ENCODE data around the gene FNTB. TPM values are rescaled to one million over a fixed set of nuclear protein-coding genes. Genes with fewer than 3 reads are reported as not detected.

The FNTB gene
- total RNA-seq, 1 experiment from 2014 or later: 14.2 TPM

DNA sequence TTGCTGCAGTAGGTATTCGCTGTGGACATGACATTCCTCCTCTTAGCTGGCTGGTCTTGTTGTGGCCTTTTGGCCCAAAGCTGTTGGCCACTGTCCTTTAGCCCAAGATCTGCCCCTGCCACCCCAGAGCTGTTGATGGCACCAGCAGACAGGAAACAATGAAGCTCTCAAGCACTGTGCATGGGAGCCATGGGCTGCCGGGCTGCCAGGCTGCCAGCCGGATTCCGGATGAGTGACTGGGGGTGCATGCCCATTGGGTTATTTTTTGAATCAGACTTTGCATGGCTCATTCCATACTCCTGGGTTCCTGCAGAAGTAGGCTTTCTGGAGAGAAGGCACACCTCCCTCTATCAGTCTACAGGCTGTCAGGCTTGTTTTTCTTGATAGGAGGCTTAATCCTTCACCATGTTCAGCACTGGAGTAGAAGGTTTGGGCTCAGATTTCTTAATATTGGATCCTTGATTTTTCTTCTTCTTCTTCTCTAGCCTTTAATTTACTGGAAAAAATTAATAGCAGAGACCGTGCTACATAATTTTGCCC, 83.2 kb downstream of the FNTB start:
- POLR2A ChIA-PET: no interaction called here
- DNase-seq (ENCODE audit: low spot score) (no peak), ATAC-seq (no peak)
- Mint-ChIP-seq H3K36me3 (peaks cover 11% of the 10 kb centered on the region; the same call in 1 of the 2 replicates), H3K9me3 (no peaks in the 10 kb centered on the region), H3K4me1 (no peaks in the 10 kb centered on the region), H3K4me3 (no peak overlapping the region), H3K27ac (no peak overlapping the region), H3K27me3 (ENCODE audit: low read depth) (no peaks in the 10 kb centered on the region)
- CTCF ChIA-PET: no interaction called here
- TF ChIP-seq, protein P1, sequence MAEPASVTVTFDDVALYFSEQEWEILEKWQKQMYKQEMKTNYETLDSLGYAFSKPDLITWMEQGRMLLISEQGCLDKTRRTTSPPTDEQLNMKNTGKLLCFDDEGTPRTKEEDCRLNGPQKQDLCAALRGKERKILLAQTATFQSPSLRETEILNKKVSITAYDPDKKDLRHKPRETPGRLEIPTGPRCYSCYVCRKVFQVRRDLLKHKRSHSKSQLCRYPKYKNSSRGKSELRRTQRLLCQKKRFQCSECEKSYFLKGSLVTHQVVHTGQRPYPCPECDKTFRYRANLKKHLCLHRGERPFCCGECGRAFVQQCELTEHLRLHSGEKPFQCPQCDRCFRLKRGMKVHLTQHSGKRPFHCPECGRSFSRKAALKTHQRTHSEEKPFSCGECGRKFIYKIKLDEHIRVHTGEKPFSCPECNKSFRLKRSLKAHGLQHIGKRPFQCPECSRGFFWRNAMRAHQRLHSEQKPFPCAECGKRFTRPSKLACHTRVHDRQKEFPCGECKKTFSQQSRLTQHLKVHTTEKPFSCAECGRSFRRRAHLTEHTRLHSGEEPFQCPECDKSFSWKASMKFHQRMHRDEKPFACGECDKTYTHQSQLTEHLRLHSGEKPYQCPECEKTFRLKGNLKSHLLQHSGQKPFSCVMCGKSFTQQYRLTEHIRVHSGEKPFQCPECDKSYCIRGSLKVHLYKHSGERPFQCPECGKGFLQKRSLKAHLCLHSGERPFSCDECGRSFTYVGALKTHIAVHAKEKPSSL (CRISPR knock-in tag; conservative IDR thresholded peaks at IDR 0.05): no peak
- TF ChIP-seq ZNF416 (CRISPR knock-in tag; IDR thresholded peaks at IDR 0.05) (no peak), ELF4 (CRISPR knock-in tag; IDR thresholded peaks at IDR 0.05; ENCODE audit: low read depth) (no peak), JUN (CRISPR knock-in tag; IDR thresholded peaks at IDR 0.05) (no peak), NFATC4 (CRISPR knock-in tag; IDR thresholded peaks at IDR 0.05) (no peak), HMGA2 (CRISPR knock-in tag; IDR thresholded peaks at IDR 0.05) (no peak), ZNF121 (CRISPR knock-in tag; IDR thresholded peaks at IDR 0.05) (no peak)
- TF ChIP-seq, protein P2, sequence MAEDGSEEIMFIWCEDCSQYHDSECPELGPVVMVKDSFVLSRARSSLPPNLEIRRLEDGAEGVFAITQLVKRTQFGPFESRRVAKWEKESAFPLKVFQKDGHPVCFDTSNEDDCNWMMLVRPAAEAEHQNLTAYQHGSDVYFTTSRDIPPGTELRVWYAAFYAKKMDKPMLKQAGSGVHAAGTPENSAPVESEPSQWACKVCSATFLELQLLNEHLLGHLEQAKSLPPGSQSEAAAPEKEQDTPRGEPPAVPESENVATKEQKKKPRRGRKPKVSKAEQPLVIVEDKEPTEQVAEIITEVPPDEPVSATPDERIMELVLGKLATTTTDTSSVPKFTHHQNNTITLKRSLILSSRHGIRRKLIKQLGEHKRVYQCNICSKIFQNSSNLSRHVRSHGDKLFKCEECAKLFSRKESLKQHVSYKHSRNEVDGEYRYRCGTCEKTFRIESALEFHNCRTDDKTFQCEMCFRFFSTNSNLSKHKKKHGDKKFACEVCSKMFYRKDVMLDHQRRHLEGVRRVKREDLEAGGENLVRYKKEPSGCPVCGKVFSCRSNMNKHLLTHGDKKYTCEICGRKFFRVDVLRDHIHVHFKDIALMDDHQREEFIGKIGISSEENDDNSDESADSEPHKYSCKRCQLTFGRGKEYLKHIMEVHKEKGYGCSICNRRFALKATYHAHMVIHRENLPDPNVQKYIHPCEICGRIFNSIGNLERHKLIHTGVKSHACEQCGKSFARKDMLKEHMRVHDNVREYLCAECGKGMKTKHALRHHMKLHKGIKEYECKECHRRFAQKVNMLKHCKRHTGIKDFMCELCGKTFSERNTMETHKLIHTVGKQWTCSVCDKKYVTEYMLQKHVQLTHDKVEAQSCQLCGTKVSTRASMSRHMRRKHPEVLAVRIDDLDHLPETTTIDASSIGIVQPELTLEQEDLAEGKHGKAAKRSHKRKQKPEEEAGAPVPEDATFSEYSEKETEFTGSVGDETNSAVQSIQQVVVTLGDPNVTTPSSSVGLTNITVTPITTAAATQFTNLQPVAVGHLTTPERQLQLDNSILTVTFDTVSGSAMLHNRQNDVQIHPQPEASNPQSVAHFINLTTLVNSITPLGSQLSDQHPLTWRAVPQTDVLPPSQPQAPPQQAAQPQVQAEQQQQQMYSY (CRISPR knock-in tag; IDR thresholded peaks at IDR 0.05): no peak
- TF ChIP-seq, protein P3, sequence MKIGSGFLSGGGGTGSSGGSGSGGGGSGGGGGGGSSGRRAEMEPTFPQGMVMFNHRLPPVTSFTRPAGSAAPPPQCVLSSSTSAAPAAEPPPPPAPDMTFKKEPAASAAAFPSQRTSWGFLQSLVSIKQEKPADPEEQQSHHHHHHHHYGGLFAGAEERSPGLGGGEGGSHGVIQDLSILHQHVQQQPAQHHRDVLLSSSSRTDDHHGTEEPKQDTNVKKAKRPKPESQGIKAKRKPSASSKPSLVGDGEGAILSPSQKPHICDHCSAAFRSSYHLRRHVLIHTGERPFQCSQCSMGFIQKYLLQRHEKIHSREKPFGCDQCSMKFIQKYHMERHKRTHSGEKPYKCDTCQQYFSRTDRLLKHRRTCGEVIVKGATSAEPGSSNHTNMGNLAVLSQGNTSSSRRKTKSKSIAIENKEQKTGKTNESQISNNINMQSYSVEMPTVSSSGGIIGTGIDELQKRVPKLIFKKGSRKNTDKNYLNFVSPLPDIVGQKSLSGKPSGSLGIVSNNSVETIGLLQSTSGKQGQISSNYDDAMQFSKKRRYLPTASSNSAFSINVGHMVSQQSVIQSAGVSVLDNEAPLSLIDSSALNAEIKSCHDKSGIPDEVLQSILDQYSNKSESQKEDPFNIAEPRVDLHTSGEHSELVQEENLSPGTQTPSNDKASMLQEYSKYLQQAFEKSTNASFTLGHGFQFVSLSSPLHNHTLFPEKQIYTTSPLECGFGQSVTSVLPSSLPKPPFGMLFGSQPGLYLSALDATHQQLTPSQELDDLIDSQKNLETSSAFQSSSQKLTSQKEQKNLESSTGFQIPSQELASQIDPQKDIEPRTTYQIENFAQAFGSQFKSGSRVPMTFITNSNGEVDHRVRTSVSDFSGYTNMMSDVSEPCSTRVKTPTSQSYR (CRISPR knock-in tag; IDR thresholded peaks at IDR 0.05): no peak
- TF ChIP-seq, protein P4, sequence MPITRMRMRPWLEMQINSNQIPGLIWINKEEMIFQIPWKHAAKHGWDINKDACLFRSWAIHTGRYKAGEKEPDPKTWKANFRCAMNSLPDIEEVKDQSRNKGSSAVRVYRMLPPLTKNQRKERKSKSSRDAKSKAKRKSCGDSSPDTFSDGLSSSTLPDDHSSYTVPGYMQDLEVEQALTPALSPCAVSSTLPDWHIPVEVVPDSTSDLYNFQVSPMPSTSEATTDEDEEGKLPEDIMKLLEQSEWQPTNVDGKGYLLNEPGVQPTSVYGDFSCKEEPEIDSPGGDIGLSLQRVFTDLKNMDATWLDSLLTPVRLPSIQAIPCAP (CRISPR knock-in tag; IDR thresholded peaks at IDR 0.05): no peak

DNA sequence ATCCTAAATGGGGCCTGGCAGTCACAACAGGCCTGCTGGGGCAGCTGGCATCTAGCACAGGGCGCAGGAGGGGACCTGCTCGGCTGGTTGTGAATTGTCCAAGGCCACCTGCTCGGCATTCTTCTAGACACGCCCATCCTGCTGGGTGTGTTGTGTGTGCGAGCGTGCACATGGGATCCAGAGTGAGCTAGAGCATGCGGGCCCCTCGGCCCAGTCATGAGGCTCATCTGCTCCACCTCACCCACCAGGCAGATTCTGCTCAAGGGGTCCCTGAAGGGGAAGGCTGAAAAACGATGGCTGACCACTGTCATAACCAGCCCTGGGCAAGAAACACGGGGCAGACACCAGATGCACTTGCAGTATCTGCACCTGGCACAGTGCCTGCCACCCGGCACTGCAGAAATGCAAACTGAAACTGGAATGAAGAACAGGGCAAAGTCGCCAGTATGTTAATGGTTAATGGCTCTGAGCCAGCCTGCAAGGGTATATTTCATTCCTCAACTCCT, 83.8 kb downstream of the FNTB start:
- ChIA-PET POLR2A (no interaction called here), CTCF (no interaction called here)
- Mint-ChIP-seq H3K27me3 (ENCODE audit: low read depth) (no peaks in the 10 kb centered on the region), H3K4me3 (no peak overlapping the region), H3K9me3 (no peaks in the 10 kb centered on the region), H3K4me1 (no peaks in the 10 kb centered on the region), H3K36me3 (peaks cover 10% of the 10 kb centered on the region), H3K27ac (no peak overlapping the region)
- no peak for DNase-seq (ENCODE audit: low spot score)
- no peak for ATAC-seq
- TF ChIP-seq, protein P5, sequence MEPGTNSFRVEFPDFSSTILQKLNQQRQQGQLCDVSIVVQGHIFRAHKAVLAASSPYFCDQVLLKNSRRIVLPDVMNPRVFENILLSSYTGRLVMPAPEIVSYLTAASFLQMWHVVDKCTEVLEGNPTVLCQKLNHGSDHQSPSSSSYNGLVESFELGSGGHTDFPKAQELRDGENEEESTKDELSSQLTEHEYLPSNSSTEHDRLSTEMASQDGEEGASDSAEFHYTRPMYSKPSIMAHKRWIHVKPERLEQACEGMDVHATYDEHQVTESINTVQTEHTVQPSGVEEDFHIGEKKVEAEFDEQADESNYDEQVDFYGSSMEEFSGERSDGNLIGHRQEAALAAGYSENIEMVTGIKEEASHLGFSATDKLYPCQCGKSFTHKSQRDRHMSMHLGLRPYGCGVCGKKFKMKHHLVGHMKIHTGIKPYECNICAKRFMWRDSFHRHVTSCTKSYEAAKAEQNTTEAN (CRISPR knock-in tag; IDR thresholded peaks at IDR 0.05): no peak
- TF ChIP-seq, protein P6, sequence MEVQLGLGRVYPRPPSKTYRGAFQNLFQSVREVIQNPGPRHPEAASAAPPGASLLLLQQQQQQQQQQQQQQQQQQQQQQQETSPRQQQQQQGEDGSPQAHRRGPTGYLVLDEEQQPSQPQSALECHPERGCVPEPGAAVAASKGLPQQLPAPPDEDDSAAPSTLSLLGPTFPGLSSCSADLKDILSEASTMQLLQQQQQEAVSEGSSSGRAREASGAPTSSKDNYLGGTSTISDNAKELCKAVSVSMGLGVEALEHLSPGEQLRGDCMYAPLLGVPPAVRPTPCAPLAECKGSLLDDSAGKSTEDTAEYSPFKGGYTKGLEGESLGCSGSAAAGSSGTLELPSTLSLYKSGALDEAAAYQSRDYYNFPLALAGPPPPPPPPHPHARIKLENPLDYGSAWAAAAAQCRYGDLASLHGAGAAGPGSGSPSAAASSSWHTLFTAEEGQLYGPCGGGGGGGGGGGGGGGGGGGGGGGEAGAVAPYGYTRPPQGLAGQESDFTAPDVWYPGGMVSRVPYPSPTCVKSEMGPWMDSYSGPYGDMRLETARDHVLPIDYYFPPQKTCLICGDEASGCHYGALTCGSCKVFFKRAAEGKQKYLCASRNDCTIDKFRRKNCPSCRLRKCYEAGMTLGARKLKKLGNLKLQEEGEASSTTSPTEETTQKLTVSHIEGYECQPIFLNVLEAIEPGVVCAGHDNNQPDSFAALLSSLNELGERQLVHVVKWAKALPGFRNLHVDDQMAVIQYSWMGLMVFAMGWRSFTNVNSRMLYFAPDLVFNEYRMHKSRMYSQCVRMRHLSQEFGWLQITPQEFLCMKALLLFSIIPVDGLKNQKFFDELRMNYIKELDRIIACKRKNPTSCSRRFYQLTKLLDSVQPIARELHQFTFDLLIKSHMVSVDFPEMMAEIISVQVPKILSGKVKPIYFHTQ (CRISPR knock-in tag; IDR thresholded peaks at IDR 0.05): no peak
- TF ChIP-seq, protein P7, sequence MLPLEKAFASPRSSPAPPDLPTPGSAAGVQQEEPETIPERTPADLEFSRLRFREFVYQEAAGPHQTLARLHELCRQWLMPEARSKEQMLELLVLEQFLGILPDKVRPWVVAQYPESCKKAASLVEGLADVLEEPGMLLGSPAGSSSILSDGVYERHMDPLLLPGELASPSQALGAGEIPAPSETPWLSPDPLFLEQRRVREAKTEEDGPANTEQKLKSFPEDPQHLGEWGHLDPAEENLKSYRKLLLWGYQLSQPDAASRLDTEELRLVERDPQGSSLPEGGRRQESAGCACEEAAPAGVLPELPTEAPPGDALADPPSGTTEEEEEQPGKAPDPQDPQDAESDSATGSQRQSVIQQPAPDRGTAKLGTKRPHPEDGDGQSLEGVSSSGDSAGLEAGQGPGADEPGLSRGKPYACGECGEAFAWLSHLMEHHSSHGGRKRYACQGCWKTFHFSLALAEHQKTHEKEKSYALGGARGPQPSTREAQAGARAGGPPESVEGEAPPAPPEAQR (CRISPR knock-in tag; IDR thresholded peaks at IDR 0.05): no peak
- TF ChIP-seq, protein P8, sequence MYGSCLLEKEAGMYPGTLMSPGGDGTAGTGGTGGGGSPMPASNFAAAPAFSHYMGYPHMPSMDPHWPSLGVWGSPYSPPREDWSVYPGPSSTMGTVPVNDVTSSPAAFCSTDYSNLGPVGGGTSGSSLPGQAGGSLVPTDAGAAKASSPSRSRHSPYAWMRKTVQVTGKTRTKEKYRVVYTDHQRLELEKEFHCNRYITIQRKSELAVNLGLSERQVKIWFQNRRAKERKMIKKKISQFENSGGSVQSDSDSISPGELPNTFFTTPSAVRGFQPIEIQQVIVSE (CRISPR knock-in tag; IDR thresholded peaks at IDR 0.05; ENCODE audit: borderline replicate concordance): no peak
- TF ChIP-seq RORB (CRISPR knock-in tag; IDR thresholded peaks at IDR 0.05): no peak
- TF ChIP-seq ZNF121 (CRISPR knock-in tag; IDR thresholded peaks at IDR 0.05): no peak
- TF ChIP-seq, protein P9, sequence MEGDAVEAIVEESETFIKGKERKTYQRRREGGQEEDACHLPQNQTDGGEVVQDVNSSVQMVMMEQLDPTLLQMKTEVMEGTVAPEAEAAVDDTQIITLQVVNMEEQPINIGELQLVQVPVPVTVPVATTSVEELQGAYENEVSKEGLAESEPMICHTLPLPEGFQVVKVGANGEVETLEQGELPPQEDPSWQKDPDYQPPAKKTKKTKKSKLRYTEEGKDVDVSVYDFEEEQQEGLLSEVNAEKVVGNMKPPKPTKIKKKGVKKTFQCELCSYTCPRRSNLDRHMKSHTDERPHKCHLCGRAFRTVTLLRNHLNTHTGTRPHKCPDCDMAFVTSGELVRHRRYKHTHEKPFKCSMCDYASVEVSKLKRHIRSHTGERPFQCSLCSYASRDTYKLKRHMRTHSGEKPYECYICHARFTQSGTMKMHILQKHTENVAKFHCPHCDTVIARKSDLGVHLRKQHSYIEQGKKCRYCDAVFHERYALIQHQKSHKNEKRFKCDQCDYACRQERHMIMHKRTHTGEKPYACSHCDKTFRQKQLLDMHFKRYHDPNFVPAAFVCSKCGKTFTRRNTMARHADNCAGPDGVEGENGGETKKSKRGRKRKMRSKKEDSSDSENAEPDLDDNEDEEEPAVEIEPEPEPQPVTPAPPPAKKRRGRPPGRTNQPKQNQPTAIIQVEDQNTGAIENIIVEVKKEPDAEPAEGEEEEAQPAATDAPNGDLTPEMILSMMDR (IDR thresholded peaks at IDR 0.05): no peak
